SK-N-MC (cell line): ENCODE measurements around the gene CKMT1A.
A peak's percentile ranks its signal among the peaks of the same experiment; 100 is the strongest.

ENCODE experiments used
- DNase-seq: peaks from one replicate; pipeline ENCODE4 v3.0.0-alpha.2; 2011; ENCODE audit warnings: low read depth, low spot score
- H3K27ac ChIP-seq: fragments of 200-600 bp; sonication (generic); 2 replicates; pipeline ENCODE4 v1.5.1; 2016; ENCODE audit warnings: mixed run types
- H3K36me3 ChIP-seq: fragments of 200-600 bp; sonication (generic); 2 replicates; pipeline ENCODE4 v1.6.1; 2017; ENCODE audit warnings: antibody characterized with exemption, low read length, mixed read lengths; ENCODE audit not compliant: insufficient read depth
- H3K4me3 ChIP-seq: fragments of 200-600 bp; sonication (generic); 2 replicates; pipeline ENCODE4 v1.5.1; 2016
- H3K9ac ChIP-seq: fragments of 200-600 bp; sonication (generic); 2 replicates; pipeline ENCODE4 v1.8.0; 2017; ENCODE audit warnings: mixed run types, mixed read lengths; ENCODE audit not compliant: insufficient read length
- H3K9me3 ChIP-seq: fragments of 200-600 bp; sonication (generic); 2 replicates; pipeline ENCODE4 v1.6.1; 2017; ENCODE audit warnings: low read depth, mild to moderate bottlenecking, antibody characterized with exemption, low read length, moderate library complexity, mixed read lengths
- EZH2 ChIP-seq: fragments of 200-600 bp; sonication (generic); IDR thresholded peaks from one replicate; pipeline ENCODE4 v1.6.1; 2017; ENCODE audit warnings: antibody characterized with exemption
- FOXP2 ChIP-seq: optimal IDR thresholded peaks from 2 replicates; pipeline ENCODE3; 2011; ENCODE audit warnings: mild to moderate bottlenecking, moderate library complexity; ENCODE audit not compliant: insufficient read depth; ENCODE audit errors: extremely low read length, control extremely low read depth
- POLR2AphosphoS5 ChIP-seq: IDR thresholded peaks from 2 replicates; pipeline ENCODE4 v1.6.1; 2012; ENCODE audit warnings: mild to moderate bottlenecking, low read depth, low read length, borderline replicate concordance

Gene CKMT1A

GRCh38 chr15:43748376-43748775 is 54.7 kb downstream of the CKMT1A start:
- H3K36me3 ChIP-seq: peaks cover 28% of the 10 kb centered on the region
- TF ChIP-seq EZH2 (no peak), POLR2AphosphoS5 (no peak), FOXP2 (no peak)
- H3K9me3 ChIP-seq: no peaks in the 10 kb centered on the region
- peak overlapping the region; percentile 90 for H3K4me3 ChIP-seq
- no peak overlapping the region for H3K27ac ChIP-seq
- H3K9ac ChIP-seq: no peak overlapping the region
- DNase-seq: no peak
